ENCODE results near the gene SALL3.
A peak's percentile ranks its signal among the peaks of the same experiment; 100 is the strongest.

SALL3 gene

DNA sequence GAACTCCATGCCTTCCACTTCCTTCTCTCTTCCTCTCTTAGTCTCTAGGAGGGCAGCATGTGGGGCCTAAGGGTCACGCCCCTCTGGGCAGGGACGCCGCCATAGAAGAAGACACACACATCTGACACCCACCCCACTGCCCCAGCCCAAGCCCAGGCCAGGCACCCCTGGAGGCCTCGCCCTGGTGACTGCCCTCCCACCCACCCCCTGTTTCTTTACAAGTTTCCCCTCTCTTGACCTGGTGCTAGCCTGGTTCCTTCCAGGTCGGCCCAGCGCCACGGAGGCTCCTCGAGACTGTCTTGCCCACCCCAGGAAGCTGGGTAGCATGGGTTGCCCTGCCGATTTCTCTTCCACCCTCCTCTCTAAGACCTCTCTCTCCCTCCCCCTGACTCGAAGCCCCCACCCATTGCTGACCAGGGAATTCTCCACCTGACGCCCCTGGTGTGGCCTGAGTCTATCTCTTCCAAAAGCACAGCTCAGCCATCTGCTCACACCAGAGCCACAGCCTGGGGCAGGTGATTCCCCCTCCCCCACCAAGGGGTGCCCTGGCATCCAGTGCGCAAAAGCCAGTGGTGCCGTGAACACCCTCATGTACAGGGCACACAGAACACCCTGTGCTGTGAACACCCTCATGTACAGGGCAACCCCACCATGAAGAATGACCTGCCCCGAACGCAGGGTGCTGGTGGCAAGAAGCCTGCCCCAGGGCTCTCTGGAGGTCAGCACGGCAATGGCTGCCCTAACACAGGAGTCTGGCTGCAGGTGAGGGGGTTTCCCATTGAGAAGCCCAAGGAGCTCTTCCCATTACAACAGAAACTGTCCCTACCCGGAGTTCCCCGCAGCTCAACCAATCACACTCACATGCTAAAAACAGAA lies 13.5 kb upstream of the SALL3 start:
- no peak for DNase-seq

DNA sequence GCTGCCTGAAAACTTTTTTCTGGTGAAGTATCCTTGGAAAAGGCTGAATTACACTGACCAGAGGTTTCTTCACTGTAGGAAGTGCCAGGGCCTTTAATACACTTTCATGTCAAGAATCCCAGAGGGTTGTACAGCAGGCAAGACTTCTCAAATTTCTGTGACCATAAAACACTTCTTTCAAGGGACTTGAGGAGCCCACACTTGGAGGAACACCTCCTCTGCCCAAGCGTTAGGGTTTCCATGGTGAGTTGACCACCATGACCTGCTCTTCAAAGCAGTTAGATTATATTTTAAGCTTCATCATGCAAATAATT lies 12.9 kb upstream of the SALL3 start:
- DNase-seq, result no peak

GRCh38 chr18:78967692-78968091 lies 11.9 kb upstream of the SALL3 start:
- no peak for DNase-seq

- no peak for DNase-seq
These were observed 9.9 kb upstream of the SALL3 start for GRCh38 chr18:78969574-78970315.

- no peak for DNase-seq
These were observed 8.8 kb upstream of the SALL3 start for GRCh38 chr18:78970774-78971333.

DNA sequence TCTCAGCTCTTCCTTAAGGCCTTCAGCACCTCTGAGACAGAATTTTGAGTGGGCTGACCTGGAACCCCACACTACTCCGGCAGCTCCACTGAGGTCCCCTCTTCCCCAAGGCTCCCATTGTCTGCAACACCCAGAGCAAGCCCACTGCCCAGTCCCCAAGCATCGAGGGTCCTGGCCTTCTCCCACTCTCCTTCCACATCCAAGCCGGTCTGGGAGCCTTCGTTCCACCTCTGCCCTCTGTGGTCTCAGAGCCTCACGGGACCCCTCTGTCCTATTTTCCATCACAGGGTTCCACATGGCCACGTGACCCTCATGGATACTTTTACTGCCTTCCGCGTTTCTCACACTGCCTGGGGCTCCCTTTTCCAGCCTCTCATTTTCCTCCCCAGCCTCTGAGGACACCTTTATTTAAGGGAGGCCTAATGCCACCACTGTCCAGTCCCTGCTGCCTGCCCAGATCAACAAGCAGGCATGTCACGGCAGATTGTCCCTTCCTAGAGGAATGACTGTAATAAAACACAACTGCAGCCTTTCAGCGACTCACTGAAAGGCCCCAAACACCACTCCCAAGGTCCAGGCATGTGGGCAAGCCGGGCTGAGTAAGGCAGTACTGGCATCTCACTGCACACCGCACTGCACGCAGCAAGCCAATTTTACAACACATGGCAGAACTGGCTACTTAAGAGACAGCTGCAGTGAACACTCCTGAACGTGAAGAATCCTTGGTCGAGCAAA lies 7.9 kb upstream of the SALL3 start:
- DNase-seq, result no peak

GRCh38 chr18:78972385-78972918 lies 7.2 kb upstream of the SALL3 start:
- DNase-seq, result no peak

GRCh38 chr18:78972930-78973331 lies 6.7 kb upstream of the SALL3 start:
- DNase-seq, result no peak

- no peak for DNase-seq
These were observed 6.1 kb upstream of the SALL3 start for GRCh38 chr18:78973357-78974083.

DNA sequence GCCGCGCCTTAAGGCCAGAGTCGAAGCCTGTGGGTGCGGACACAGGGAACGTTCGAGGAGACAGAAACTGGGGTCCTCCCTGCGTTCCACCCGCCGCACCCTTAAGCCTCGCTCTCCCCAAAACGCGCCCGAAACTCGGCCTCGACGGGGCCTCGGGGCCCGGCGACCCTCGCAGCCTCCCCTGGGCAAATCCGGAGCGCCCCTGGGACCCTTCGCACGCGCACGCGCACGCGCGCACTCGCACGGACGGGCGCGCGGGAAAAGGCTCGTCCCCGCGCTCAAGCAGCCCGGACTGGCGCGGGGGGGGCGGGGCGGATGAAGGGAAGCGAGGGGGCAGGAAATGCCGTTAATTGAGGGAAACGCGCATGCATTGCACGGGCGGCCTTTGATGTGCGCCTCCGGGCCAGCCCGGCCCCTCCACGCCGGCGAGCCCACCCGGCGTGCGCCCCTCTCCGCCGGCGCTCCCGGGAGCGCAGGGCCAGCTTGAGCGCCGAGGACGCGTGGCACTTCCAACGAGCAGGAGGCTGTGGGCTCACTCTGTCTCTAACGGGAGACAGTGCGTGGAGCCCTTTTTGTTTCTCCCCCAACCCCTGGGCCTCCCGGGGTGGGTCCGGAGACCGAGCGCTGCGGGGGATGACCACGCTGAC lies 5.4 kb upstream of the SALL3 start:
- no peak for DNase-seq

DNA sequence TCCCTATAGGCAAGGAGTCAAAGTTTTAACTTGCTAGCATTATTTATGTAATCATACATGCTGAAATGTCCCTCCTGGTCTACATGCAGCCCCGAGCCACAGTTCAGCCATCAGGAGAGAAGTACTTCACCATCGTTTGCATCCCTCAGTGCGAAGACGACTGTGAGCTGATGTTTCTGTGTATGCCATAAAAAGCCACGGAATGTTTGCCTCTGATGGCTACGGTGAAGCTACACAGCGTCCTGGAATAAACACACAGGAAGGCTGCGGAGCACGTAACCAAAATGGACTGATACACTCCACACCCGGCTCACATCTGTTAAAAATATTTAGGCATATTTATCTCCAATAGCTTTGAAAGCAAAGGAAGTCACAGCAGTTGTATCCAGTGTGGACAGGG lies 4.3 kb upstream of the SALL3 start:
- no peak for DNase-seq

- DNase-seq, result no peak
These were observed 3.8 kb upstream of the SALL3 start for GRCh38 chr18:78975699-78976335.

- DNase-seq, result no peak
These were observed 2.6 kb upstream of the SALL3 start for GRCh38 chr18:78976765-78977636.

DNA sequence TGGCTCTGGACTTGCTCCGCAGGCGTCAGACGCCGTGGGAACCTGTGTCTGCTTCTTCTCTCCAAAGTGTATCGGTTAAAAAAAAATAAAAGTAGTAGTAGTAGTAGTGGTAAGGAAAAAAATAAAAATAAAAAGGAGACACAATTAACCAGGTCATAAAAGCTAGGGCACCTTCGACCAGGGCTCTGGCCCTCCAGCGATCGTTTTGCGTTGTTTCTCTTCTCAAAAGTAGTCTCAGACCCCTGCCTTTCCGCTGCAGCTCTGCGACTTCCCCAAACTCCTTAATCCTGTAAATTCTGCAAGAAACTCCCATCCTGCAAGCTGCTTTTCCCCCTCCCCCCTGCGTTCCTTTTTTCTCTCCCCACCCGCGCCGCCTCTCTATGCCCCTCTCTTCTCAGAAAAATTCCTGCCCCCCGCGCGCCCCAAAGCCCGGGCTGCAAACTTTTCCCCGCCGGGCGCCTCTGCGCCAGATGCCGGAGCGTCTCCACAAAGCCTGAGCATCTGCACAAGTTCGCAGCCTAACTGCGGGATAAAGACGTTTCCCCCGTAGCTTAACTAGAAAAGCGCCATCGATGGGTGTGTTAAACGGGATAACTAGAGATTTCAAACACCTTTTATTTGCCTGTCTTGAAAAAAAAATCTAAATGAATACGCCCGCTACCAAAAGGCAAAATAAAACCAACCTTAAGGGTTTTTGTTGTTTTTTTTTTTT lies 1.8 kb upstream of the SALL3 start:
- peak; percentile 26 for DNase-seq

GRCh38 chr18:78978349-78979055 lies 1.1 kb upstream of the SALL3 start:
- DNase-seq, result no peak

GRCh38 chr18:78979056-78979729 lies 425 bp upstream of the SALL3 start:
- no peak for DNase-seq

DNA sequence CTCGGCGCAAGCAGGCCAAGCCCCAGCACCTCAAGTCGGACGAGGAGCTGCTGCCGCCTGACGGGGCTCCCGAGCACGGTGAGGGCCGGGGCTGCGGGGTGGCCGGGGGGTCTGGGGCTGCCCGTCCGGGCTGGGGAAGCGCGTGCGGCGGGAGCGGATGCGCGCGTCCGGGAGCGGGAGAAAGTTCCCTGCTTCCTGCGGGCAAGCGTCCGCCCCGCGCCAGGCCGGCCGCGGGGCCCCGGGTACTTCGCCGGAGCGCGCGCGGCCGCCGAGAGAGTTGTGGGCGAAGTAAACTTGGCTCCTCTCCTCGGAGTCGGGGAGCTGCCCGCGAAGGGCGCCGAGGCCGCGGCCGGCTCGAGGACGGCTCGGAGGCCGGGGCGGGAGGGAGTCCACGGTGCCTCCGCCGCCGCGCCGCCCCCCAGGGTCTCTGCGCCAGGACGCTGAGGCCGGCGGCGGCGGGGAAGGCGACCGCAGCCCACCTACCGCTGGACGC lies 707 bp downstream of the SALL3 start:
- DNase-seq, result no peak

GRCh38 chr18:78980777-78981380 lies 1.3 kb downstream of the SALL3 start:
- DNase-seq, result no peak

Data from MV-4-11 (cell line).